PC-9 (cell line): ENCODE results near the gene VCAM1. TPM values are rescaled to one million over a fixed set of nuclear protein-coding genes. Genes with fewer than 3 reads are reported as not detected.

Experiments
- BruUV-seq: library from RNA; stranded (reverse); fragments of 400-500 nt; replicated peaks from 2 replicates; lab custom pipeline; 2021; lab: Mats Ljungman, UMichigan
- CTCF ChIA-PET: fragments of 300-600 bp; sonication (Branson Sonifier 250); formaldehyde crosslinking; loops from one replicate; lab custom pipeline; 2022; ENCODE audit warnings: antibody characterized with exemption; lab: Charles Lee
- POLR2A ChIA-PET: fragments of 300-600 bp; sonication (Branson Sonifier 250); formaldehyde crosslinking; loops from one replicate; lab custom pipeline; 2022; ENCODE audit warnings: antibody characterized with exemption; ENCODE audit not compliant: unreplicated experiment; lab: Charles Lee
- DNase-seq, 2 experiments: peaks; one replicate each; pipeline versions ENCODE4 v3.0.0 to v3.0.0-alpha.2; 2015 to 2022; ENCODE audit warnings: mixed read lengths in 1 of 2
- H2AFZ ChIP-seq: fragments of 200-600 bp; sonication (generic); 2 replicates; pipeline ENCODE4 v1.8.1; 2017; ENCODE audit warnings: antibody characterized with exemption
- H3F3A ChIP-seq: fragments of 200-600 bp; sonication (generic); 2 replicates; pipeline ENCODE4 v1.8.1; 2017; ENCODE audit warnings: antibody characterized with exemption, mild to moderate bottlenecking, low read depth; ENCODE audit not compliant: insufficient read depth
- H3K27ac ChIP-seq: fragments of 200-600 bp; sonication (generic); 2 replicates; pipeline ENCODE4 v1.6.1; 2016; ENCODE audit warnings: mixed run types
- H3K27me3 ChIP-seq: fragments of 200-600 bp; sonication (generic); 2 replicates; pipeline ENCODE4 v1.6.1; 2016; ENCODE audit warnings: low read depth, mixed run types; ENCODE audit not compliant: insufficient read depth
- H3K36me3 ChIP-seq: fragments of 200-600 bp; sonication (generic); 2 replicates; pipeline ENCODE4 v1.6.1; 2016; ENCODE audit warnings: low read depth, mixed run types
- H3K4me1 ChIP-seq: fragments of 200-600 bp; sonication (generic); replicated peaks from 2 replicates; pipeline ENCODE4 v1.6.1; 2016; ENCODE audit warnings: mixed run types; ENCODE audit not compliant: insufficient read depth
- H3K4me2 ChIP-seq: fragments of 200-600 bp; sonication (generic); 2 replicates; pipeline ENCODE4 v1.6.1; 2017; ENCODE audit warnings: mixed run types
- H3K4me3 ChIP-seq: fragments of 200-600 bp; sonication (generic); 2 replicates; pipeline ENCODE4 v1.6.1; 2016; ENCODE audit warnings: mixed run types
- H3K79me2 ChIP-seq: fragments of 200-600 bp; sonication (generic); 2 replicates; pipeline ENCODE4 v1.6.1; 2017; ENCODE audit warnings: low read depth, mixed run types
- H3K9me2 ChIP-seq: fragments of 200-600 bp; sonication (generic); 2 replicates; pipeline ENCODE4 v1.8.1; 2017; ENCODE audit warnings: mild to moderate bottlenecking; ENCODE audit not compliant: insufficient read depth
- H3K9me3 ChIP-seq: fragments of 200-600 bp; sonication (generic); 2 replicates; pipeline ENCODE4 v1.8.1; 2016; ENCODE audit warnings: low read depth; ENCODE audit not compliant: insufficient read depth
- H4K20me1 ChIP-seq: fragments of 200-600 bp; sonication (generic); 2 replicates; pipeline ENCODE4 v1.8.1; 2017; ENCODE audit not compliant: insufficient read depth
- EZH2 ChIP-seq: fragments of 200-600 bp; sonication (generic); IDR thresholded peaks from 2 replicates; pipeline ENCODE4 v1.8.0; 2017; ENCODE audit warnings: antibody characterized with exemption, low read depth
- intact Hi-C: fragments of 100-400 bp; cut with micrococcal nuclease; formaldehyde crosslinking; loops from one replicate; pipeline ENCODE4 v1.10.0; 2022; ENCODE audit not compliant: unreplicated experiment
- total RNA-seq: library from RNA; stranded (reverse); gene quantifications from 2 replicates; pipeline ENCODE4 v1.2.3, GENCODE V29; 2021
- TF ChIP-seq, protein P1 (sequence below): fragments of 200-600 bp; sonication (generic); conservative IDR thresholded peaks from 2 replicates; pipeline ENCODE4 v1.6.1; 2017; ENCODE audit warnings: mixed run types, antibody characterized with exemption, mild to moderate bottlenecking, moderate library complexity

Gene VCAM1
- total RNA-seq, 1 experiment from 2014 or later, result not detected

- Histone ChIP-seq H3K9me2 (no peaks in the 10 kb centered on the region), H4K20me1 (no peaks in the 10 kb centered on the region), H3K4me3 (no peak overlapping the region), H3K4me1 (no peaks in the 10 kb centered on the region), H3F3A (no peaks in the 10 kb centered on the region), H3K4me2 (no peak overlapping the region), H3K36me3 (no peaks in the 10 kb centered on the region), H2AFZ (no peak overlapping the region), H3K79me2 (no peaks in the 10 kb centered on the region), H3K27me3 (no peaks in the 10 kb centered on the region), H3K27ac (no peak overlapping the region), H3K9me3 (peaks cover 4% of the 10 kb centered on the region; the same call in 1 of the 2 replicates)
- TF ChIP-seq, protein P1, sequence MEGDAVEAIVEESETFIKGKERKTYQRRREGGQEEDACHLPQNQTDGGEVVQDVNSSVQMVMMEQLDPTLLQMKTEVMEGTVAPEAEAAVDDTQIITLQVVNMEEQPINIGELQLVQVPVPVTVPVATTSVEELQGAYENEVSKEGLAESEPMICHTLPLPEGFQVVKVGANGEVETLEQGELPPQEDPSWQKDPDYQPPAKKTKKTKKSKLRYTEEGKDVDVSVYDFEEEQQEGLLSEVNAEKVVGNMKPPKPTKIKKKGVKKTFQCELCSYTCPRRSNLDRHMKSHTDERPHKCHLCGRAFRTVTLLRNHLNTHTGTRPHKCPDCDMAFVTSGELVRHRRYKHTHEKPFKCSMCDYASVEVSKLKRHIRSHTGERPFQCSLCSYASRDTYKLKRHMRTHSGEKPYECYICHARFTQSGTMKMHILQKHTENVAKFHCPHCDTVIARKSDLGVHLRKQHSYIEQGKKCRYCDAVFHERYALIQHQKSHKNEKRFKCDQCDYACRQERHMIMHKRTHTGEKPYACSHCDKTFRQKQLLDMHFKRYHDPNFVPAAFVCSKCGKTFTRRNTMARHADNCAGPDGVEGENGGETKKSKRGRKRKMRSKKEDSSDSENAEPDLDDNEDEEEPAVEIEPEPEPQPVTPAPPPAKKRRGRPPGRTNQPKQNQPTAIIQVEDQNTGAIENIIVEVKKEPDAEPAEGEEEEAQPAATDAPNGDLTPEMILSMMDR, result no peak
- no peak for TF ChIP-seq EZH2
- intact Hi-C loops, result no loop called here
- no TSS peak for BruUV-seq
- DNase-seq, result no peak
- ChIA-PET POLR2A (no interaction called here), CTCF (no interaction called here)
Measured at GRCh38 chr1:100735244-100735643, 15.7 kb downstream of the VCAM1 start.

DNA sequence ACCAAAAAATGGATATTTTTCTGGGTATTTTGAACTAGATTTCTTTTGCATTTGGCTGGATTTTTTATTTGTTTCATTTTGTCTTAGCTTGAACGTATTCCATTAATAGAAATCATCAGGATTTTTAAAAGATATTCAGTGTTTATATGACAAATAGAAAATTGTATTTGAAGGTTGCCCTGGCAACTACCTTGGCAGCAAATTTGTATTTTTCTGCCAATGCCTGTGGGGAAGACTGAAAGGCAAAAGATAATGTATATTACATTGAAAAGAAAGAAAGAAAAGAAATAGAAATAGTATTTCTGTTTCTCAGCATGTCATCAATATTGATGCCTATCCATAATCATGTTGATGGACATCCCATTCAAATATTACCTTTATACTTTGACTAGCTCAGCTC, 16.8 kb downstream of the VCAM1 start:
- TF ChIP-seq, protein P1, result no peak
- TF ChIP-seq EZH2, result no peak
- Histone ChIP-seq H3K27ac (no peak overlapping the region), H3K36me3 (no peaks in the 10 kb centered on the region), H3F3A (no peaks in the 10 kb centered on the region), H3K4me3 (no peak overlapping the region), H4K20me1 (no peaks in the 10 kb centered on the region), H3K79me2 (no peaks in the 10 kb centered on the region), H2AFZ (no peak overlapping the region), H3K4me1 (no peaks in the 10 kb centered on the region), H3K9me3 (peaks cover 4% of the 10 kb centered on the region; the same call in 1 of the 2 replicates), H3K27me3 (no peaks in the 10 kb centered on the region), H3K9me2 (no peaks in the 10 kb centered on the region; the same call in 1 of the 2 replicates), H3K4me2 (no peak overlapping the region)
- DNase-seq, result no peak
- no TSS peak for BruUV-seq
- intact Hi-C loops, result no loop called here
- POLR2A ChIA-PET, result interaction anchor here (0.6 kb wide), 1 partner anchor 79 kb away, joined by 3 read pairs; no protein-coding TSS in a partner anchor
- CTCF ChIA-PET, result no interaction called here

DNA sequence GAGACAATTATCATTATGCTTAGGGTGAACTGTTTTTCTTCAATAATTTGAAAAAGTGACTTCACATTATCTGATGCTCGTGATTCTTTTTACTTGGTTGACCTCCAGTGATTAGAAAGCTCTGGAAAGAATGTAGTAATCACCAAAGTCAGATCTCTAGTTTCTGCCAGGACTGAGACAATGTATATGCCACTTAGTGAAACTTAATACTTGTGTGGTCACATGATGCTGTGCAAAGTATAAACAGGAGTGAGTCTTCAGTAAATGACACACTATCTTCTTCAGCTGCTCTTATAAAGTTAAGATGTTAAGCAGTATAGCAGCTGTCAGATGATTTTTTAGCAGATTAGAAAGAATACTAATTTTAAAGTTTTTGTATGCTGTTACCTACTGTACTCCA, 17.2 kb downstream of the VCAM1 start:
- no peaks in the 10 kb centered on the region; the same call in 1 of the 2 replicates for H3K9me2 ChIP-seq
- no peak overlapping the region for H3K27ac ChIP-seq
- no peaks in the 10 kb centered on the region for H3K36me3 ChIP-seq
- no peaks in the 10 kb centered on the region for H4K20me1 ChIP-seq
- no peak overlapping the region for H3K4me3 ChIP-seq
- TF ChIP-seq EZH2, result no peak
- TF ChIP-seq, protein P1, result no peak
- H3F3A ChIP-seq, result no peaks in the 10 kb centered on the region
- H3K4me1 ChIP-seq, result no peaks in the 10 kb centered on the region
- H3K9me3 ChIP-seq, result peaks cover 4% of the 10 kb centered on the region; the same call in 1 of the 2 replicates
- H2AFZ ChIP-seq, result no peak overlapping the region
- intact Hi-C loops, result no loop called here
- ChIA-PET CTCF (no interaction called here), POLR2A (interaction anchor here (0.6 kb wide), 1 partner anchor 78 kb away, joined by 3 read pairs; no protein-coding TSS in a partner anchor)
- DNase-seq, result no peak
- no peaks in the 10 kb centered on the region for H3K79me2 ChIP-seq
- H3K27me3 ChIP-seq, result no peaks in the 10 kb centered on the region
- no TSS peak for BruUV-seq
- H3K4me2 ChIP-seq, result no peak overlapping the region
